SK-MEL-5 (cell line): ENCODE measurements around the gene CUX1. TPM values are rescaled to one million over a fixed set of nuclear protein-coding genes. Genes with fewer than 3 reads are reported as not detected.
"Not testable (repeated sequence)": the region's sequence is repeated elsewhere in the genome, so short reads cannot be mapped to it uniquely, and the experiment has no call there.

ENCODE experiments used
- DNase-seq: peaks from one replicate; pipeline ENCODE4 v3.0.0-alpha.2; 2016; ENCODE audit warnings: low read depth, low spot score
- in situ Hi-C: cut with HindIII; loops from 2 replicates; pipeline ENCODE4 v1.10.0; 2016; ENCODE audit warnings: low sequenced_read_pairs, high pct_unique_total_duplicates, low pct_unique_long_range_greater_than_20kb
- total RNA-seq: library from RNA; depleted of rRNA; stranded (reverse); fragments of >200 nt; shearing (Covaris generic); gene quantifications from 2 replicates; pipeline ENCODE4 v1.2.3, GENCODE V29; 2014

CUX1 gene
- total RNA-seq, 1 experiment from 2014 or later: 43.6 TPM

GRCh38 chr7:101916041-101916800 is 98.8 kb downstream of the CUX1 start:
- in situ Hi-C loops: no loop called here
- DNase-seq: no peak

- no peak for DNase-seq
Observed at GRCh38 chr7:101916876-101917275, 99.5 kb downstream of the CUX1 start.

GRCh38 chr7:101917566-101917965 is 100.1 kb downstream of the CUX1 start:
- no peak for DNase-seq
- in situ Hi-C loops: no loop called here

More at GRCh38 chr7:101916876-101917275, 99.5 kb downstream of the CUX1 start:
- in situ Hi-C loops: no loop called here

- in situ Hi-C loops: no loop called here
Observed at GRCh38 chr7:101918426-101918825, 101.0 kb downstream of the CUX1 start.

GRCh38 chr7:101919363-101920115 is 102.1 kb downstream of the CUX1 start:
- no peak for DNase-seq
- in situ Hi-C loops: no loop called here

More at GRCh38 chr7:101918426-101918825, 101.0 kb downstream of the CUX1 start:
- no peak for DNase-seq

- in situ Hi-C loops: no loop called here
- no peak for DNase-seq
Observed at GRCh38 chr7:101921061-101921460, 103.6 kb downstream of the CUX1 start.

GRCh38 chr7:101921546-101922489 is 104.4 kb downstream of the CUX1 start:
- DNase-seq, in situ Hi-C loops: not testable (repeated sequence)

GRCh38 chr7:101922631-101923601 is 105.5 kb downstream of the CUX1 start:
- DNase-seq: no peak
- in situ Hi-C loops: no loop called here

- in situ Hi-C loops: no loop called here
- no peak for DNase-seq
Observed at GRCh38 chr7:101923602-101923985, 106.2 kb downstream of the CUX1 start.

GRCh38 chr7:101924171-101924570 is 106.7 kb downstream of the CUX1 start:
- no peak for DNase-seq
- in situ Hi-C loops: no loop called here

- in situ Hi-C loops: no loop called here
Observed at GRCh38 chr7:101926265-101926664, 108.8 kb downstream of the CUX1 start.

GRCh38 chr7:101927389-101927788 is 110.0 kb downstream of the CUX1 start:
- DNase-seq: no peak
- in situ Hi-C loops: no loop called here

More at GRCh38 chr7:101926265-101926664, 108.8 kb downstream of the CUX1 start:
- no peak for DNase-seq

GRCh38 chr7:101927802-101928201 is 110.4 kb downstream of the CUX1 start:
- DNase-seq: peak; percentile 50
- in situ Hi-C loops: no loop called here

- in situ Hi-C loops: no loop called here
- no peak for DNase-seq
Observed at GRCh38 chr7:101929256-101929655, 111.8 kb downstream of the CUX1 start.

- DNase-seq, in situ Hi-C loops: not testable (repeated sequence)
Observed at GRCh38 chr7:101929911-101930310, 112.5 kb downstream of the CUX1 start.

- no peak for DNase-seq
- in situ Hi-C loops: no loop called here
Observed at GRCh38 chr7:101932083-101932482, 114.7 kb downstream of the CUX1 start.

GRCh38 chr7:101933028-101933427 is 115.6 kb downstream of the CUX1 start:
- no peak for DNase-seq
- in situ Hi-C loops: no loop called here
